Activated T-cell treated with anti-CD3 and anti-CD28 coated beads, Interleukin-2, amount 50 U/mL, for 4 hours (primary cell): ENCODE results near the gene SVBP. TPM values are rescaled to one million over a fixed set of nuclear protein-coding genes. Genes with fewer than 3 reads are reported as not detected.
A peak's percentile ranks its signal among the peaks of the same experiment; 100 is the strongest.

Source experiments
- ATAC-seq, 2 donors: fragments of 200-7000 bp; cut with Tn5 transposase; one replicate each; pipeline ENCODE4 v1.10.0; 2021
- DNase-seq: peaks from one replicate; pipeline ENCODE4 v3.0.0-alpha.2; 2020
- H3K27me3 Mint-ChIP-seq: one replicate; pipeline ENCODE4 v1.8.0; 2021; ENCODE audit warnings: low read depth, mixed read lengths
- H3K36me3 Mint-ChIP-seq: one replicate; pipeline ENCODE4 v1.8.0; 2022; ENCODE audit warnings: mixed read lengths; ENCODE audit not compliant: insufficient read depth
- H3K4me1 Mint-ChIP-seq: one replicate; pipeline ENCODE4 v1.8.0; 2021; ENCODE audit warnings: low read depth, mixed read lengths
- H3K4me3 Mint-ChIP-seq: one replicate; pipeline ENCODE4 v1.8.0; 2021; ENCODE audit warnings: mild to moderate bottlenecking, moderate library complexity, mixed read lengths
- H3K9me3 Mint-ChIP-seq: one replicate; pipeline ENCODE4 v1.8.0; 2021; ENCODE audit warnings: mixed read lengths
- total RNA-seq, 3 donors: library from RNA; stranded (reverse); gene quantifications; one replicate each; pipeline ENCODE4 v1.2.1, GENCODE V29; 2021

The SVBP gene
- total RNA-seq, 3 donors from 2014 or later = 9.2 to 10.7 (median 10.2) TPM

- DNase-seq (no peak), ATAC-seq (no peak)
These were observed 19.2 kb downstream of the SVBP start for GRCh38 chr1:42797979-42798378.

DNA sequence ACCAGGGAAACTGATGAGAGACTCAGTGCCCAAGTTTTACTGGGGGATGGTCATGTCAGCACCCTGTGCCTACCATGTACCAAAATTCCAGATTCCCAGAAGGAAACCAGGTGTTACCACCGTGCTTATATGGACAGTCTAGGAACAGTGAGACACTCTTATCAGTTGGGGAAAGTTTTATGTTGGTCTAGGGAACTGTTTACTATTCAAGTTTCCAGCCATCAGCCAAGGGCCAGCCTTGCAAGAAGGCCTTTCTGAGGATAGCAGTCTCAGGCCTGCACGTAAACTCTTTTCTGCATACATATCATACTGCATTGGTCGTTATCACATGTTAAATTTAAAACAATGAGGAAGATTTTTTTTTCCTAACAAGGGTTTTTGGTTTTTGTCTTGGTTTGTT, 19.8 kb downstream of the SVBP start:
- H3K9me3 Mint-ChIP-seq = no peaks in the 10 kb centered on the region
- H3K36me3 Mint-ChIP-seq = no peaks in the 10 kb centered on the region
- H3K4me3 Mint-ChIP-seq = no peak overlapping the region
- no peaks in the 10 kb centered on the region for H3K4me1 Mint-ChIP-seq
- DNase-seq = no peak
- H3K27me3 Mint-ChIP-seq = peaks cover 2% of the 10 kb centered on the region
- no peak for ATAC-seq

More at GRCh38 chr1:42797979-42798378, 19.2 kb downstream of the SVBP start:
- Mint-ChIP-seq H3K4me1 (no peaks in the 10 kb centered on the region), H3K4me3 (no peak overlapping the region), H3K9me3 (no peaks in the 10 kb centered on the region), H3K36me3 (no peaks in the 10 kb centered on the region), H3K27me3 (peaks cover 2% of the 10 kb centered on the region)

GRCh38 chr1:42793824-42794223, 23.4 kb downstream of the SVBP start:
- Mint-ChIP-seq H3K9me3 (no peaks in the 10 kb centered on the region), H3K36me3 (no peaks in the 10 kb centered on the region), H3K4me3 (no peak overlapping the region), H3K4me1 (no peaks in the 10 kb centered on the region), H3K27me3 (no peaks in the 10 kb centered on the region)
- no peak for DNase-seq
- ATAC-seq = no peak

DNA sequence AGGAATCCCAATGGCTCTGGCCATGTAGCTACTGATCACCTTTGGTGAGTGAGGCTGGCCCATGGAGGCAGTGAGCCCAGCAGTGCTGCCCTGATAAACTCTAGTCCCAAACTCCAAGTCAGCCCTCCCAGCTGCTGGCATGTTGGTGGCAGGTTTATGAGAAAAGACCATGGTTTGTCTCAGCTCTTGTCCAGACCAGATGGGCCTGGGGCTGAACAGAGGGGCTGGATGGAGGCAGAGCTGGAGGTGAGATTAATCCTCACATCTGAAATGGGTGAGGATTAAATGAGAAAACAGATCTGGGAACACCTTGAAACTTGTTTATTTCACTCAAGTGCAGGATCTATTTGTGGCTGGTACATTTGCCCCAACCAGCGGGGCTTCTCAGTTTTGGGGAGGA, 29.2 kb downstream of the SVBP start:
- Mint-ChIP-seq H3K9me3 (no peaks in the 10 kb centered on the region), H3K4me3 (no peak overlapping the region), H3K36me3 (peaks cover 2% of the 10 kb centered on the region), H3K4me1 (peaks cover 15% of the 10 kb centered on the region), H3K27me3 (no peaks in the 10 kb centered on the region)
- no peak for ATAC-seq
- DNase-seq = no peak

- H3K36me3 Mint-ChIP-seq = peaks cover 8% of the 10 kb centered on the region
- ATAC-seq (no peak), DNase-seq (no peak)
- H3K4me1 Mint-ChIP-seq = peaks cover 15% of the 10 kb centered on the region
- H3K4me3 Mint-ChIP-seq = peak overlapping the region; percentile 72
- no peaks in the 10 kb centered on the region for H3K27me3 Mint-ChIP-seq
- H3K9me3 Mint-ChIP-seq = no peaks in the 10 kb centered on the region
These were observed 31.1 kb downstream of the SVBP start for GRCh38 chr1:42786097-42786496.

DNA sequence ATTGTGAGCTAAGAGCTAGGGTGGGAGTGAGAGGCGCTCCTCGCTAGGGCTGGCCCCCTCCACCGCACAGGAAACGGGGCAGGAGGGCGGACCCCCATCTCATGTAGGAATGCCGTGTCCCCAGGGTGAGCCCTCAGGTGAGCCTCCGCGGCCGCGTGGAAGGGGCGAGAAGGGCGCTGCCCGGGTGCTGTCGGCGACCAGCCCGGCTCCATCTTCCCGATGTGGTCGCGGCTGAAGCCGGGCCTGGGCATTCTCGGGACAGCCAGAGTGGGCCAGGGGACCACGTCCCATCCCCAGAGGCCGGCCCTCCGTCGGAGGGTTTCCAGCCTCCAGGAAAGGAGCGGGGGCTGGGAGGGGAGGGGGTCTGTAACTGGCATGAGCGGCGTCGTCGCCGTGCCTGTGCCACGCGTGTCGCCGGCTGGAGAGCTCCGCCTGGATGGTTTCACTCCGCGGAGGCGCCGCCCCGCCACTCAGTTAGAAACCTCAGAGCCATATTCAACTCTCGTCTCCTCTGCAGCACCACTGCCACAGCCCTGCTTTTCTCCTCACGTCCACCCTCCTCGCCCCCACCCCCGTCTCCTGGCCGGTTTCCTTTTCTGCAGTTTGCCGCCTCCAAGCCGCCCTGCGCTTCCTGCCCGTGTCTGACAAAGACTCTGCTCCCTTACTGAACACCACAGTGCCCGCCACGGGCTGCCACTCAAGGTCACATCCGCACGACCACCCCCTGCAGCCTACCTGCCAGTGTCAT, 32.1 kb downstream of the SVBP start, which contains the start of gene TMEM269:
TSS of gene TMEM269 (plus strand) at position 46 of the 748 bp plus-strand sequence. CDS start 4,903 bp downstream, outside the sequence.
- DNase-seq (peak; percentile 28), ATAC-seq (peak; percentile 77 to 89)
- Mint-ChIP-seq H3K4me1 (peaks cover 15% of the 10 kb centered on the region), H3K36me3 (peaks cover 14% of the 10 kb centered on the region), H3K9me3 (no peaks in the 10 kb centered on the region), H3K4me3 (peak within 1 kb of the TSS; percentile 72), H3K27me3 (no peaks in the 10 kb centered on the region)

DNA sequence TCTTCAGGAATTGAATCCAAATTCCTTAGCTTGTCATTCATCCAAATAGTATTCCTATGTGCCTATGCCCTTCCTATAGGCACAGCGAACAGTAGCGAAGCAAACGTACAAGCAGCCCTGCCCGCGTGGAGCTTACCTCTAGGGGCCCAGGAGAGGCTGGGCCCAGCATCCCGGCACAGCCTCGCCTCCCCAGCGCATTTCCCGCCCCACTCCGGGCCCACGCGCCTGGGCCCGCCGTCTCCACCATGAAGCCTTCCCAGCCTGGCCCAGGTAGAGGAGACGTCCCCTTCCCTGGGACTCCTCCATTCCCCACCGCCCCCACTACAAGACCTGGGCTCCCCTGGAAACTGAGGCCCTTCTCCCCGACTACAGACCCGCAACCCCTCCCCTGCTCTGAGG, 32.7 kb downstream of the SVBP start:
- Mint-ChIP-seq H3K4me3 (no peak overlapping the region), H3K9me3 (no peaks in the 10 kb centered on the region), H3K27me3 (no peaks in the 10 kb centered on the region), H3K36me3 (peaks cover 14% of the 10 kb centered on the region), H3K4me1 (peaks cover 15% of the 10 kb centered on the region)
- DNase-seq = no peak
- ATAC-seq = no peak

DNA sequence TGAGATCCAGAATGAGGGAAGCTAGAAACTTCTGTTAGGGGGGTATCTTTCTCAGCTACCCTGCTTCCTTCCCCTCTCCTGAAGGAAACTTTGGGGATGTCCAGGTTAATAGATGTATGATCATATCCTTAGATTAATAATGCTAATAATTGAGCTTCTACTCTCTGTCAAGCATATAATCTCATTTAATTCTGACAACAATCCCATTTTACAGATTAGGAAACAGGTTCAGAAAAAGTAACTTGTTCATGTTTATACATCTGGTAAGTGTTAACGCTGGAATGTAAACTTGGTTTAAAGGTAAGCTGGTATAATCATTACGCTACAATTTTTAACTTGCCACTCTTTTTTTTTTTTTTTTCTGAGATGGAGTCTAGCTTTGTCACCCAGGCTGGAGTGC, 34.1 kb downstream of the SVBP start:
- H3K4me3 Mint-ChIP-seq = no peak overlapping the region
- ATAC-seq (no peak), DNase-seq (no peak)
- H3K4me1 Mint-ChIP-seq = peaks cover 15% of the 10 kb centered on the region
- no peaks in the 10 kb centered on the region for H3K9me3 Mint-ChIP-seq
- H3K27me3 Mint-ChIP-seq = no peaks in the 10 kb centered on the region
- H3K36me3 Mint-ChIP-seq = peaks cover 19% of the 10 kb centered on the region

DNA sequence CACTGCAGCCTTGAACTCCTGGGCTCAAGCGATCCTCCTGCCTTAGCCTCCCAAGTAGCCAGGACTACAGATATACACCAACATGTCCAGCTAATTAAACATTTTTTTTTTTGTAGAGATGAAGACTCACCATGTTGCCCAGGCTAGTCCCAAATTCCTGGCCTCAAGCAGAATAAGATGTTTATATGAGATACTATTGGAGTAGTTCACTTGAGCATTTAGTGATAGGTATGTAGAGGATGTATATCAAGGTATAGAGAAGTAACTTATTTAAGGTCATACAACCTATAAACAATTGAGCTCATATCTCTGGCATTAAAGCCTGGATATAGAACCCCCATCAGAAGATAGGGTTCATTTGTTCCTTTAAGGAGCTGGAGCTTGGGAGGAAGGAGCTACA, 37.0 kb downstream of the SVBP start:
- DNase-seq = no peak
- Mint-ChIP-seq H3K27me3 (no peaks in the 10 kb centered on the region), H3K36me3 (peaks cover 34% of the 10 kb centered on the region), H3K4me3 (no peak overlapping the region), H3K9me3 (no peaks in the 10 kb centered on the region), H3K4me1 (peaks cover 6% of the 10 kb centered on the region)
- ATAC-seq = no peak

GRCh38 chr1:42779725-42780124, 37.5 kb downstream of the SVBP start:
- ATAC-seq (no peak), DNase-seq (no peak)
- no peaks in the 10 kb centered on the region for H3K9me3 Mint-ChIP-seq
- H3K36me3 Mint-ChIP-seq = peaks cover 39% of the 10 kb centered on the region
- H3K4me1 Mint-ChIP-seq = peaks cover 6% of the 10 kb centered on the region
- no peak overlapping the region for H3K4me3 Mint-ChIP-seq
- H3K27me3 Mint-ChIP-seq = no peaks in the 10 kb centered on the region

- no peak overlapping the region for H3K4me3 Mint-ChIP-seq
- peaks cover 46% of the 10 kb centered on the region for H3K36me3 Mint-ChIP-seq
- H3K27me3 Mint-ChIP-seq = no peaks in the 10 kb centered on the region
- DNase-seq = no peak
- H3K4me1 Mint-ChIP-seq = peaks cover 6% of the 10 kb centered on the region
- ATAC-seq = peak in 1 of 2 donors; percentile 46
- H3K9me3 Mint-ChIP-seq = no peaks in the 10 kb centered on the region
These were observed 39.3 kb downstream of the SVBP start for GRCh38 chr1:42777852-42778251.

GRCh38 chr1:42776502-42776901, 40.7 kb downstream of the SVBP start:
- Mint-ChIP-seq H3K9me3 (no peaks in the 10 kb centered on the region), H3K27me3 (no peaks in the 10 kb centered on the region), H3K4me1 (peaks cover 12% of the 10 kb centered on the region), H3K36me3 (peaks cover 47% of the 10 kb centered on the region), H3K4me3 (no peak overlapping the region)
- ATAC-seq (no peak), DNase-seq (no peak)

DNA sequence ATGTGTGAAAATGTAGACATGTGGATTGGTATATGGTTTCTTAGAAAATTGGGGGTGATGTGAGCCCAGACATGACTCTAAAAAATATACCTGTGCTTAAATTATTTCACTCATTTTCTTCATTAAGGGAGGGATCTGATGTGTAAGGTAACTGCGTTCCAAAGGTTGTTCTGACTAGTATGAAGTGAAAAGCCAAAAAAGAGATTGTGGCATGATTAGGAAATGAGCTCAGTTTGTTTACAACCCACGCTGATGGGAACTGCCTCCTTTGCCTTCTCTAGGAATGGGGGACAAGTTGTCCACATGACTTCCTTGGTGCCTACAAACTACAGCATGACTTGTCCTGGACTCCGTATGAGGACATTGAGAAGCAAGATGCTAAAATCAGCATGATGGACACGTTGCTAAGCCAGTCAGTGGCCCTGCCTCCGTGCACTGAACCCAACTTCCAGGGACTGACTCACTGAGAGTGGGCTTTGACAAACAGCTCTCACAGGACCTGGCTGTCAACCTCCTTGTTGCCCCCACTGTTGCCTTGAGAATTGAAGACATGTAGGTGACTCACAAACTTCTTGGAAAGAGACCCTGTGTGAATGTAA, 42.2 kb downstream of the SVBP start:
- no peak overlapping the region for H3K4me3 Mint-ChIP-seq
- peak in 1 of 2 donors; percentile 21 for ATAC-seq
- H3K36me3 Mint-ChIP-seq = peaks cover 43% of the 10 kb centered on the region
- H3K4me1 Mint-ChIP-seq = peaks cover 18% of the 10 kb centered on the region
- no peaks in the 10 kb centered on the region for H3K9me3 Mint-ChIP-seq
- H3K27me3 Mint-ChIP-seq = no peaks in the 10 kb centered on the region
- DNase-seq = no peak

DNA sequence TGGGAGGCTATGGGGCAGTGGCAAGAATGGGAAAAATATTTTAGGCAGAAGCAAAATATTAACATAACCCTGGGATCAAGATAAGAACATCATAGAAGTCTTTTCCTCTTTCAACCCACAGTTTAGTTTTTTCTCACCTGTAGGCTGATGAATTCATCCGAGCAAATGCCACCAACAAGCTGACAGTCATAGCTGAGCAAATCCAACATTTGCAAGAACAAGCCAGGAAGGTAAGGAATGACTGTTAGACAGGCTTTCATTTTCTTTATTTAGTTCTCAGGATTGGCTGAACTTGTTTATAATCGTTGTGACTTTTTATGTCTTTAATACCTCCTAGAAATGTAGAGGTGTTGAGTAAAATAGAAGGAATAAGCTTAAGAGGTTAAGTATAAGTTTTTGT, 43.8 kb downstream of the SVBP start:
- Mint-ChIP-seq H3K4me1 (peaks cover 32% of the 10 kb centered on the region), H3K36me3 (peaks cover 43% of the 10 kb centered on the region), H3K27me3 (no peaks in the 10 kb centered on the region), H3K4me3 (no peak overlapping the region), H3K9me3 (no peaks in the 10 kb centered on the region)
- peak in 1 of 2 donors; percentile 32 for ATAC-seq
- DNase-seq = no peak

GRCh38 chr1:42769811-42770210, 47.4 kb downstream of the SVBP start:
- DNase-seq = no peak
- H3K9me3 Mint-ChIP-seq = no peaks in the 10 kb centered on the region
- peak overlapping the region; percentile 1 for H3K4me3 Mint-ChIP-seq

More at GRCh38 chr1:42769811-42770210, 47.4 kb downstream of the SVBP start:
- Mint-ChIP-seq H3K27me3 (no peaks in the 10 kb centered on the region), H3K4me1 (peaks cover 38% of the 10 kb centered on the region), H3K36me3 (peaks cover 22% of the 10 kb centered on the region)
- no peak for ATAC-seq
